ENCODE results near the gene HCCS.

The HCCS gene

DNA sequence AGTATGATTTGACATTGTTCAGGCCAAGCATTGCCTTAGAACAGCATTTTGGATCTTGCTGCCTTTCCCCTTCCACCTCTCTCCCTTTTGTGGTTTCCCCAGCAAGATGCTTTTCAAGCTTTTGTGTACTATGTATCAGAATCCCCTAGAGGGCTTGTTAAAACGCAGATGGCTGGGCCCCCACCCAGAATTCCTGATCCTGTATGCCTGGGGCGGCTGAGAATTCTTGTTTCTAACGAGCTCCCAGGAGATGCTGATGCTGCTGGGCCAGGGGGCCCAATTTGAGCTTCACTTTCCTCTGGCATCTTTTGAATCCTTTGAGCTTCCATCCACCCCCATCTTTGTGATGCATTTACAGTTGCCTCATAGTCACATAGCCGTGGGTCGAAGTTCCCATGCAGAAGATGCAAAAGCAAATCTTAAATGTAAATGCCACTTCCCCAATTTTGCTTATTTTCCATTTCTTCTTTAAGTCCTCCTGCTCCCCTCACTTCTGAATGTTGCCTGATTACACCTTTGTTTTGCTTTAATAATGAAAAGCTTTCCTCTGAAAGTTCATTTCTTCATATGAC lies 18.5 kb downstream of the HCCS start:
- no peaks in the 10 kb centered on the region for H3K27me3 ChIP-seq (ENCODE audit: insufficient read depth, poor library complexity, severe bottlenecking)
- H3K36me3 ChIP-seq (ENCODE audit: low read depth) = no peaks in the 10 kb centered on the region
- no peak overlapping the region for H3K27ac ChIP-seq (ENCODE audit: poor library complexity, severe bottlenecking)
- DNase-seq (ENCODE audit: low spot score) (no peak), ATAC-seq (ENCODE audit: low read depth) (no peak)
- no peak overlapping the region for H3K4me3 ChIP-seq (ENCODE audit: severe bottlenecking)
- no peaks in the 10 kb centered on the region for H3K4me1 ChIP-seq (ENCODE audit: insufficient read depth, poor library complexity, severe bottlenecking)
- TF ChIP-seq, protein P1, sequence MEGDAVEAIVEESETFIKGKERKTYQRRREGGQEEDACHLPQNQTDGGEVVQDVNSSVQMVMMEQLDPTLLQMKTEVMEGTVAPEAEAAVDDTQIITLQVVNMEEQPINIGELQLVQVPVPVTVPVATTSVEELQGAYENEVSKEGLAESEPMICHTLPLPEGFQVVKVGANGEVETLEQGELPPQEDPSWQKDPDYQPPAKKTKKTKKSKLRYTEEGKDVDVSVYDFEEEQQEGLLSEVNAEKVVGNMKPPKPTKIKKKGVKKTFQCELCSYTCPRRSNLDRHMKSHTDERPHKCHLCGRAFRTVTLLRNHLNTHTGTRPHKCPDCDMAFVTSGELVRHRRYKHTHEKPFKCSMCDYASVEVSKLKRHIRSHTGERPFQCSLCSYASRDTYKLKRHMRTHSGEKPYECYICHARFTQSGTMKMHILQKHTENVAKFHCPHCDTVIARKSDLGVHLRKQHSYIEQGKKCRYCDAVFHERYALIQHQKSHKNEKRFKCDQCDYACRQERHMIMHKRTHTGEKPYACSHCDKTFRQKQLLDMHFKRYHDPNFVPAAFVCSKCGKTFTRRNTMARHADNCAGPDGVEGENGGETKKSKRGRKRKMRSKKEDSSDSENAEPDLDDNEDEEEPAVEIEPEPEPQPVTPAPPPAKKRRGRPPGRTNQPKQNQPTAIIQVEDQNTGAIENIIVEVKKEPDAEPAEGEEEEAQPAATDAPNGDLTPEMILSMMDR (IDR thresholded peaks at IDR 0.05; ENCODE audit: poor library complexity, severe bottlenecking) = no peak
- no peaks in the 10 kb centered on the region for H3K9me3 ChIP-seq (ENCODE audit: severe bottlenecking)

DNA sequence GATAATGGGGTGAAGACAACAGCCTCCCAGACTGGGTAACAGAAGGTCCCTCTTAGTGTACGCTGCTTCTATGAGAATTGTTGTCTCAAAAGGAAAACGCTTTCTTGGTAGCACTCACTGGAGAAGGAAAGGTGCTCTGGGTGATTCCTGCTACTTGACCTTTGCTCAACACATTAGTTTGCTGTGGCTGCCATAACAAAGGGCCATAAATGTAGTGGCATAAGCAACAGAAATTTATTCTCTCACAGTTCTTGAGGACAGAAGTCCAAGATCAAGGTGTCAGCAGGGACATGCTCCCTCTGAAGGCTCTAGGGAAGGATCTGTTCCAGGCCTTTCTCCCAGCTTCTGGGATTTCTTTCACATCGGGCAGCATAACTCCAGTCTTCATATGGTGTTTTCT lies 19.0 kb downstream of the HCCS start:
- ATAC-seq (ENCODE audit: low read depth) = no peak
- Histone ChIP-seq H3K36me3 (ENCODE audit: low read depth) (no peaks in the 10 kb centered on the region), H3K4me3 (ENCODE audit: severe bottlenecking) (no peak overlapping the region), H3K9me3 (ENCODE audit: severe bottlenecking) (no peaks in the 10 kb centered on the region), H3K27ac (ENCODE audit: poor library complexity, severe bottlenecking) (no peak overlapping the region), H3K4me1 (ENCODE audit: insufficient read depth, poor library complexity, severe bottlenecking) (no peaks in the 10 kb centered on the region), H3K27me3 (ENCODE audit: insufficient read depth, poor library complexity, severe bottlenecking) (no peaks in the 10 kb centered on the region)
- TF ChIP-seq, protein P1 (IDR thresholded peaks at IDR 0.05; ENCODE audit: poor library complexity, severe bottlenecking) = no peak
- DNase-seq (ENCODE audit: low spot score) = no peak

DNA sequence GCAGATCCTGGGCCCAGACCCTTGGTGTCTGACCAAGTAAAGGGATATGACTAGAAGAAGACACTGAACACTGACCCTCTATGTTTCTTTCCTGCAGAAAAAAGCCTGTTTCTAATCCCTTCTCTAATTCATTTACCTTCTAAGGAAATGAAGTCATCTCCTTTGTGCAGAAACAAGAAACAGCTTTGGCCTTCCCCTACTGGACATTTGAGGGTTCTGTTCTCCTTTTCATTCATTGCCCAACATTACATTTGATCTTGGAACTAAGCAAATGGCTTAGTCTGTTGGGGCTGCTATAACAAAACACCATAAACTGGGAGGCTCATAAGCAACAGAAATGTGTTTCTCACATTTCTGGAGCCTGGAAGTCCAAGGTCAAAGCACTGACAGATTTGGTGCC lies 20.0 kb downstream of the HCCS start:
- Histone ChIP-seq H3K9me3 (ENCODE audit: severe bottlenecking) (no peaks in the 10 kb centered on the region), H3K36me3 (ENCODE audit: low read depth) (no peaks in the 10 kb centered on the region), H3K27me3 (ENCODE audit: insufficient read depth, poor library complexity, severe bottlenecking) (no peaks in the 10 kb centered on the region), H3K4me3 (ENCODE audit: severe bottlenecking) (no peak overlapping the region), H3K4me1 (ENCODE audit: insufficient read depth, poor library complexity, severe bottlenecking) (no peaks in the 10 kb centered on the region), H3K27ac (ENCODE audit: poor library complexity, severe bottlenecking) (no peak overlapping the region)
- ATAC-seq (ENCODE audit: low read depth) (no peak), DNase-seq (ENCODE audit: low spot score) (no peak)
- TF ChIP-seq, protein P1 (IDR thresholded peaks at IDR 0.05; ENCODE audit: poor library complexity, severe bottlenecking) = no peak

DNA sequence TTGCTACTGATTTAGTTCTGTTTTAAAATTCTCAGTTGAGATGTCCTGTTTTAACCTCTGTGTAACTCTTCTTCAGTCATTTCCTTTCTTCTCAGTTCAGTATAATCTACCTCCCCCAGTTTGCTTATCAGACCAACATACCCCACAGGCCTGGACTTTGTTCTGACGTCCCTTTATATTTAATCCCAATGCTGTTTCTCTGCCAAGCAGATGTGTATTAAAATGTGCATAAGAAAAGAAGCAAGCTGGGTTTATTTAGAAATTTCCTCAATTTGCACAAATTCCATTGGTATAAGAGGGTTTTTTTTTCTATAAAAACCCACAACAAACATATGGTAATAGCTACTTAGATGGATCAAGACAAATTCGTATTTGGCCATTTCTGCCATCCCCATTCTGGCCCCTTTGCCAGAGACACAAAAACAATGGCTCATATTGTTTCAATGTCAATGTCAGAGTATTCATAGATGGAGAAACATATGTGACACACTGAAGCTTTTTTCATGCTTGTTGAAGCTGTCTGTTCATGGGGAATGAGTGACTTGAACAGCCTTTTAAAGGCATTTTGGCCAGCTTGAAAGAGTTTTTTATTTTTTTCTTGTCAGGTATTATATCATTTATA lies 24.5 kb downstream of the HCCS start:
- no peak for ATAC-seq (ENCODE audit: low read depth)
- no peaks in the 10 kb centered on the region for H3K4me1 ChIP-seq (ENCODE audit: insufficient read depth, poor library complexity, severe bottlenecking)
- no peaks in the 10 kb centered on the region for H3K9me3 ChIP-seq (ENCODE audit: severe bottlenecking)
- no peaks in the 10 kb centered on the region for H3K36me3 ChIP-seq (ENCODE audit: low read depth)
- no peak overlapping the region for H3K27ac ChIP-seq (ENCODE audit: poor library complexity, severe bottlenecking)
- TF ChIP-seq, protein P1 (IDR thresholded peaks at IDR 0.05; ENCODE audit: poor library complexity, severe bottlenecking) = no peak
- no peak overlapping the region for H3K4me3 ChIP-seq (ENCODE audit: severe bottlenecking)
- H3K27me3 ChIP-seq (ENCODE audit: insufficient read depth, poor library complexity, severe bottlenecking) = no peaks in the 10 kb centered on the region
- DNase-seq (ENCODE audit: low spot score) = no peak

DNA sequence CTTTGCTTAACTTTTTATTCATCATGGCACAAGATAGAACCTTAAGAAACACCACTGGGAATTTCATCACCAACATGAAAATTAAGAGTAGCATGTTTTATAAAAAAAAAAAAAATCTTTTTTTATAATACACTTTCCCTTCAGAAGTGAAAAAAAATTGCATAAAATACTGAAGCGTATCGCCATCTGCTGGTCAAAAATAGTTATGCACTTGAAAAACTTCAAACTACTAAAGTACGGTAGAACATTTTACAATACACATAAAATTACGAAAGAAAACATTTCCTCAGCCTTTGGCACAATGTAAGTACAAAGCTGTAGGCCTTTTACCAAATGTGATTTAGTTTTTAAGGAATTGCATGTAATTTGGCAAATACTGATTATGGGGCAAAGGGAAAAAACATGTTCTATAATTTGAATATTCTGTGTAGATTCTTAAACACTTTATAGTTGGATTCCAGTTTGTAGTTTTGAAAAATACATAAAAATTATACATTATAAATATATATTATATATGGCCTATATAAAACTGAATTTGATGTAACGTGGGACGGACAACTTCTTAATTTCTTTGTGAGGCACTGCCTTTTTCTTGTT lies 26.5 kb downstream of the HCCS start:
- no peak overlapping the region for H3K4me3 ChIP-seq (ENCODE audit: severe bottlenecking)
- H3K27ac ChIP-seq (ENCODE audit: poor library complexity, severe bottlenecking) = no peak overlapping the region
- DNase-seq (ENCODE audit: low spot score) = no peak
- H3K4me1 ChIP-seq (ENCODE audit: insufficient read depth, poor library complexity, severe bottlenecking) = no peaks in the 10 kb centered on the region
- H3K27me3 ChIP-seq (ENCODE audit: insufficient read depth, poor library complexity, severe bottlenecking) = no peaks in the 10 kb centered on the region
- no peaks in the 10 kb centered on the region for H3K36me3 ChIP-seq (ENCODE audit: low read depth)
- no peak for ATAC-seq (ENCODE audit: low read depth)
- H3K9me3 ChIP-seq (ENCODE audit: severe bottlenecking) = no peaks in the 10 kb centered on the region
- TF ChIP-seq, protein P1 (IDR thresholded peaks at IDR 0.05; ENCODE audit: poor library complexity, severe bottlenecking) = peak; percentile 75

Measured in RWPE2 (cell line).